ENCODE measurements around the gene MEGF6.
"Not testable (repeated sequence)": the region's sequence is repeated elsewhere in the genome, so short reads cannot be mapped to it uniquely, and the experiment has no call there.

GRCh38 chr1:3585353-3585868 lies 25.9 kb downstream of the MEGF6 start:
- TF ChIP-seq CTCF, POLR2AphosphoS5 (IDR thresholded peaks at IDR 0.05): not testable (repeated sequence)
